Upper lobe of left lung (tissue), 4 donors: ENCODE measurements around the gene NUDT8.

ENCODE experiments used
- CTCF ChIP-seq, 6 experiments: fragments of 450-650 bp in 4 of 6; fragments of 200-600 bp in 2 of 6; sonication (generic) in 2 of 6; IDR thresholded peaks; one replicate each; pipeline ENCODE4 v1.5.1; 2016 to 2019; ENCODE audit warnings: antibody characterized with exemption in 6 of 6
- EP300 ChIP-seq, 4 donors: sonication (generic); formaldehyde crosslinking; IDR thresholded peaks; one replicate each; pipeline ENCODE4 v1.5.1; 2017; ENCODE audit warnings: antibody characterized with exemption in 4 of 4, control low read depth in 2 of 4
- POLR2AphosphoS5 ChIP-seq, 2 donors: sonication (generic); formaldehyde crosslinking; IDR thresholded peaks; one replicate each; pipeline ENCODE4 v1.5.1; 2017; ENCODE audit warnings: antibody characterized with exemption in 2 of 2

GRCh38 chr11:67648140-67648795, 18.5 kb upstream of the NUDT8 start:
- TF ChIP-seq EP300 (IDR thresholded peaks at IDR 0.05) (no peak), CTCF (IDR thresholded peaks at IDR 0.05) (peak in 5 of 6 experiments; percentile 8 to 33 (median 12)), POLR2AphosphoS5 (IDR thresholded peaks at IDR 0.05) (no peak)
